Large intestine (tissue), 3 donors: ENCODE data around the gene PKN3. TPM values are rescaled to one million over a fixed set of nuclear protein-coding genes. Genes with fewer than 3 reads are reported as not detected.

Experiments
- DNase-seq, 2 donors: peaks; one replicate each; pipeline versions ENCODE4 v3.0.0 to v3.0.0-alpha.2; 2013
- H3K27ac ChIP-seq: one replicate; pipeline ENCODE4 v1.5.1; 2013; ENCODE audit warnings: low read length
- H3K27me3 ChIP-seq: 2 replicates; pipeline ENCODE4 v1.6.1; 2013; ENCODE audit warnings: low read length; ENCODE audit not compliant: control insufficient read depth, insufficient read depth
- H3K36me3 ChIP-seq: 2 replicates; pipeline ENCODE4 v1.6.1; 2013; ENCODE audit warnings: low read length; ENCODE audit not compliant: control insufficient read depth, insufficient read depth
- H3K4me1 ChIP-seq: one replicate; pipeline ENCODE4 v1.6.1; 2013; ENCODE audit warnings: low read length; ENCODE audit not compliant: control insufficient read depth, insufficient read depth
- H3K4me3 ChIP-seq: one replicate; pipeline ENCODE4 v1.5.1; 2013; ENCODE audit warnings: low read length
- H3K9me3 ChIP-seq: one replicate; pipeline ENCODE4 v1.6.1; 2013; ENCODE audit warnings: mild to moderate bottlenecking, low read depth, low read length, moderate library complexity; ENCODE audit not compliant: control insufficient read depth
- WGBS: methylation state at CpG from one replicate; pipeline ENCODE4 v1.1.5; 2013; ENCODE audit warnings: low lambda C conversion rate; ENCODE audit not compliant: insufficient coverage; 5-methylcytosine and 5-hydroxymethylcytosine counted together
- polyA plus RNA-seq: library from polyadenylated mRNA; unstranded; fragments of 120-200 nt; gene quantifications from one replicate; pipeline ENCODE4 v1.2.1, GENCODE V29; 2013

The PKN3 gene
- polyA plus RNA-seq, 1 donor: 5.5 TPM

DNA sequence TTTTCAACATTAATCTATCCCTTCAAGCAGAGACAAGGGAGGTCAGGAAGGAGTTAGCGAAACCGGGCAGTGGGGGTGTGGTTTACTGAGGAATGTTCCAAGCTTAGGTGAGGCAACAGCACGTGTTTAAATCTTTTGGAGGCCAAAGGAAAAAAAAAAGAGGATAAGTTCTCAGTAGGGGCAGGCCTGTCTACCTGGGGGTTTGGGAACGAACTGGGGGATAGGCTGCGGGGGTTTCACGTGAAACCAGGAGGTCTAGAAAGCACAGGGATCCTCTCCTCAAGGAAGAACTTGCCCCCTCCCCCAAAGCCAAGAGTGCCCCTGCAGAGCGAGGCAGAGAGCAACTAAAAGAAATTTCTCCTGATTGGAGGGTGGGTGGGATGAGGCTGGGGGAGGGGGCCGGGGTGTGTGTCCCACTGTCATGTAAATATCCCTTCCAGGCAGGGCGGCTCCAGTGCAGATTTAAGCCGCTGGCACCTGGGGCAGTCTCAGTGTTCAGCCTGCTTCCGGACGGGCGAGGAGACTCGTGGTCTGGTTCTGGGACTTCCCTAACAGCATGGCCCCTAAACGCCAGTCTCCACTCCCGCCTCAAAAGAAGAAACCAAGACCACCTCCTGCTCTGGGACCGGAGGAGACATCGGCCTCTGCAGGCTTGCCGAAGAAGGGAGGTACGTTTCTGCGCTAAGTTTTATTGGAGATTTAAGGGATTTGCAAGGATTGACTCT is 18.8 kb upstream of the PKN3 start:
- 20% methylated on average over 3 of the region's 21 CpGs for WGBS
- H3K9me3 ChIP-seq: no peaks in the 10 kb centered on the region
- peak overlapping the region; percentile 63 for H3K4me3 ChIP-seq
- peak overlapping the region; percentile 96 for H3K27ac ChIP-seq
- no peaks in the 10 kb centered on the region for H3K36me3 ChIP-seq
- no peaks in the 10 kb centered on the region for H3K27me3 ChIP-seq
- H3K4me1 ChIP-seq: peaks cover 41% of the 10 kb centered on the region
- peak; percentile 61 to 81 for DNase-seq

DNA sequence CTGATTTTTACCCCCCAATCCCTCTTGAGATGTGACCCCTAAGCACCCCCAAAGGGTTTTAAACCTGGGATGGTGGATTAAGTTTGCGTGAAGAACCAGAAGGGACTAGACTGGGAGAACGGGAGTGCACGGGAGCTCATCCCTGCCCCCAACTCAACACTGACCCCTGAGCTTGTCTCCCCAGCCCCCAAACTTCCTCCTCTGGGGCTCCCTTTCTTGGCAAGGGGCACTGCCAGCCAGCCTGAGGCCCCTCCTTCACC is 18.3 kb upstream of the PKN3 start:
- no peaks in the 10 kb centered on the region for H3K27me3 ChIP-seq
- no peak for DNase-seq
- H3K36me3 ChIP-seq: no peaks in the 10 kb centered on the region
- WGBS: no CpG with 5 or more reads among the region's 3 CpGs
- peak overlapping the region; percentile 96 for H3K27ac ChIP-seq
- no peaks in the 10 kb centered on the region for H3K9me3 ChIP-seq
- peaks cover 41% of the 10 kb centered on the region for H3K4me1 ChIP-seq
- peak overlapping the region; percentile 63 for H3K4me3 ChIP-seq

DNA sequence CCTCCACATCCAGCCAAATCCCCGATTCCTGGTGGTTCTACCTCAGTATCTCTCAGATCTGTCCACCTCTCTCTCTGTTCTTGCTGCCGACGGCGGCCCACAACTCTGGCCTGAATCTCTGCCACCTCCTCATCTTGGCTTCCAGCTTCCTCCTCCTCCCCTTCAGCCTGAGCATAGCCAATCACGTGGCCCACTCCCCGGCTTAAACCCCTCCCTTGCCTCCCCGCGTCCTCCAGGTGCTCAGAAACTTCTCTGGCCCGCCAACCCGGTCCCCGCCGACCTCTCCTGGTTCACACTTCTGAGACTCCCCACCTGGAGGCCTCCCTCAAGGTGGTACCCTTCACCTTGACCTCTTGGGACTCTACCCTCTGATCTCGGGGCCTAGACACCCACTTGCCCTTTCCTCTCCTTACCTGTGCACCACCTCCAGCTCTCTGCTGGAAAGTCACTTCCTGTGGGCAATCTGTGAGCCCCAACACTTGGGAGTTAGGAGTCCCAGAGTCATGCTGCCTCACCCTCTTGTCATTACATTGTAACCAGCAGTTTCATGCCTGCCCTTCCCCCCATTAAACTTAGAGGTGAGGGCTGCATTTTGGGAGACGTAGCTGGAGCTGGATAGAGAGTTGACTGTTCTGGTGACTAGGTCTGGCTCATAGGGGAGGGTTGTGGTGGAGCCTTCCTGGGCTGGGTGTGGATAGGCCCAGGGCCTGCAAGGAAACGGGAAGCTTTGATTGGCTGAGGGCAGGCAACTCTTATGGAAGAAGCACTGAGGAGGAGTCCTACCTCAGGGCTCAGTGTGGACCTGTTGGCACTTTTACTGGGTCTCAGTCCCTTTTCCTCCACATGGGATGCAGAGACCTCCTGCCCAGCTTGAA is 17.7 kb upstream of the PKN3 start:
- Histone ChIP-seq H3K4me1 (peaks cover 41% of the 10 kb centered on the region), H3K4me3 (peak overlapping the region; percentile 63), H3K27me3 (no peaks in the 10 kb centered on the region), H3K36me3 (no peaks in the 10 kb centered on the region), H3K9me3 (no peaks in the 10 kb centered on the region), H3K27ac (peak overlapping the region; percentile 96)
- DNase-seq: peak; percentile 83 to 94
- WGBS: 17% methylated on average over 1 of the region's 15 CpGs

DNA sequence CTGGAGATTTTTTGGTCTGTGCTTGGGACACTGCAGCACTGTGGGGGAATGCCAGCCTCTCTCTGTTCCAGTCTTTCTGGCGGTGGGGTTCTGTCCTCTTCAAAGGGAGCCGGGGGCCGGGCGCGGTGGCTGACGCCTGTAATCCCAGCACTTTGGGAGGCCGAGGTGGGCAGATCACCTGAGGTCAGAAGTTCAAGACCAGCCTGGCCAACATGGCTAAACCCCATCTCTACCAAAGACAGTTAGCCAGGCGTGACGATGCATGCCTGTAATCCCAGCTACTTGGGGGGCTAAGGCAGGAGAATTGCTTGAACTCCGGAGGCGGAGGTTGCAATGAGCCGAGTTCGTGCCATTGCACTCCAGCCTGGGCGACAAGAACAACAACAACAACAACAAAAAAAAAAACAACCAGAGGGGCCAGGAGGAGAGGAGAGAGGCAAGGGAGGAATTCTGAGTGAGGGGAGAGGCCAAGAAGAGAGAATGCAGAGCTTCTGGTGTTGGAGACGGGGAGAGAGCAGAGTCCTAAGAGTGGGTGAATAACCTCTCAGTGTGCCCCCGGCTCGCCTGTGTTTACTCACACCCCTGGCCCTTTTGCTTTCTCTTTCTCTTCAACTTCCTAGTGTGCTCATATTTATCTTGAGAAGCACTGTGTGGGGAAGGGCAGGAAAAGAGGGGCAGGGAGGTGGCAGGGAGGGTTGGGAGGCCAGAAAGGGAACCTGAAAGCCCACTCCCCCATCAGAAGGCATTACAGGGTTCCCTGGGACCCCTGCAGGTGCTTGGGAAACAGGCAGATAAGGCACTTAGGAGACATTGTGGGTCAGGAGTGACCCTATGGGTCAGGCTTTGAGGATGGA is 16.4 kb upstream of the PKN3 start:
- Histone ChIP-seq H3K9me3 (no peaks in the 10 kb centered on the region), H3K27ac (peak overlapping the region; percentile 96), H3K27me3 (no peaks in the 10 kb centered on the region), H3K36me3 (no peaks in the 10 kb centered on the region), H3K4me3 (peak overlapping the region; percentile 17), H3K4me1 (peaks cover 41% of the 10 kb centered on the region)
- DNase-seq: peak; percentile 85 to 92
- no CpG with 5 or more reads among the region's 17 CpGs for WGBS

DNA sequence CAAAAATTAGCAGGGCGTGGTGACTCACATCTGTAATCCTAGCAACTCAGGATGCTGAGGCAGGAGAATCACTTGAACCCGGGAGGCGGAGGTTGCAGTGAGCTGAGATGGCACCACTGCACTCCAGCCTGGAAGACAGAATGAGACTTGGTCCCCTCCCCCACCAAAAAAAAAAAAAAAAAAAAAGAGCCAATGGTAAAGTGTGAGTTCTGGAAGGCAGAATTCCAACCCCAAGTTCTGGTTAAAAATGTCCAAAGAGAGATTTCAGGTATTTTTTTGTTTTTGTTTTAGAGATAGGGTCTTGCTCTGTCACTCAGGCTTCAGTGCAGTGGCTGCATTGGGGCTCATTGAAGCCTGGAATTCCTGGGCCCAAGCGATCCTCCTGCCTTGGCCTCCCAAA is 14.8 kb upstream of the PKN3 start:
- H3K36me3 ChIP-seq: peaks cover 12% of the 10 kb centered on the region
- no peak overlapping the region for H3K4me3 ChIP-seq
- H3K9me3 ChIP-seq: no peaks in the 10 kb centered on the region
- WGBS: no CpG with 5 or more reads among the region's 4 CpGs
- H3K27me3 ChIP-seq: no peaks in the 10 kb centered on the region
- H3K4me1 ChIP-seq: peaks cover 41% of the 10 kb centered on the region
- no peak overlapping the region for H3K27ac ChIP-seq
- no peak for DNase-seq

DNA sequence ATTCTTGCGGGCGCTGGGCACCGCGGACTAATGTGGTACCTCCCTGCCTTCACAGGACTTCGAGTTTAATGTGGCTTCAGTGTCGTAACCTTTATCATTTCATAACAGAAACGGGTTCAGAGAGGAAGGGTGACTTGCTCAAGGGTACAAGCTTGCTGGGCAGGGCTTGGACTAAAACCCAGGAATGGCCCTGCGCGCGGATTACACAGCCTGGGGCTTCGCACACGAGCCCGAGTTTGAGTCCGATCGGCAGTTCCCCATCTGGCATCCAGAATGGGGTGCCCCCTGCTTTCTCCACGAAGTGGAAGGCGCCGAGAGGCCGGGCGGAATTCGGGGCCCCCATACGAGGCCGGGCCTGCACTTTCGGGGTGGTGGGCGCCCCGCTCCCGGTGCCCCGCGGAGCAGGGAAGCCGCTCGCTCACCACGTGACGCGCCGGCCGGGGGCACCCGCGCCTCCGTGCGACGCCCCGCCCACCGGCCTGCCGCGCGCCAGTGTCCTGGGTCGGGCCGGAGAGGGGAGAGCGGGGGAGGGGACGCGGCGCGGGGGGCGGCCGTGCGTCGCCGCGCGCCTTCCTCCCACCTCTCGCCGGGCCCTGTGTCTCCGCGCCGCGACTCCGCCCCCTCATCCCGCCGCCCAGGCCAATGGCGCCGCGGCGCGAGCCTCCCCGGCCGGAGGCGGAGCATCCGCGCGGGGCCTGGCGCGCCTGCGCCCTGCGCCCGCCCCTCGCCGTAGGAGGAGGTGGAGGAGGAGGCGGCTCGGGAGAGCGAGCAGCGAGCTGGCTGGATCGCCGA is 13.6 kb upstream of the PKN3 start, which contains the start of gene SET:
Gene SET (plus strand): TSS at position 722 of the 792 bp plus-strand sequence. CDS start 361 bp downstream, outside the sequence.
- Histone ChIP-seq H3K4me3 (peak within 1 kb of the TSS; percentile 74), H3K9me3 (no peaks in the 10 kb centered on the region), H3K4me1 (peaks cover 34% of the 10 kb centered on the region), H3K27me3 (no peaks in the 10 kb centered on the region), H3K27ac (peak within 1 kb of the TSS; percentile 91), H3K36me3 (peaks cover 25% of the 10 kb centered on the region)
- peak; percentile 96 to 98 for DNase-seq
- no CpG with 5 or more reads among the region's 93 CpGs for WGBS

DNA sequence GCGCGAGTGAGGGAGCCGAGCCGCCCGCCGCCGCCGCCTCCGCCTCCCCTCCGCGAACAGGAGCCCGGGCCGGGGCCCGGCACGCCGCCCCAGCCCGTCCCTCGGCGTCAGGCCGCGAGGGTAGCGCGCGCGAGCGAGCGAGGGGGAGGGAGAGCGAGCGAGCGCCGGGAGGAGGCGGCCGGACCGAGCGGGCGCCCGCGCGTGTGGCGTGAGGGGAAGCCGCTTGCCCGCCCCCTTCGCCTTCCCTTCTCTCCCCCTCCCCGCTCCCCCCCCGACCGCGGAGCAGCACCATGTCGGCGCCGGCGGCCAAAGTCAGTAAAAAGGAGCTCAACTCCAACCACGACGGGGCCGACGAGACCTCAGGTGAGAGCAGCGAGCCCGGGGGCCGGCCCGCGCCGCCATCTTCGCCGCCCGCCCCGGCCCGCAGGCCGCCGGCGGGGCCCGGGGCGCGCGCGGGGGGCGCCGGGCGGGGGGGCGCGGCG is 13.0 kb upstream of the PKN3 start:
- H3K27me3 ChIP-seq: no peaks in the 10 kb centered on the region
- H3K36me3 ChIP-seq: peaks cover 31% of the 10 kb centered on the region
- no peak for DNase-seq
- peak overlapping the region; percentile 56 for H3K4me3 ChIP-seq
- peaks cover 34% of the 10 kb centered on the region for H3K4me1 ChIP-seq
- H3K9me3 ChIP-seq: no peaks in the 10 kb centered on the region
- WGBS: no CpG with 5 or more reads among the region's 80 CpGs
- peak overlapping the region; percentile 68 for H3K27ac ChIP-seq

DNA sequence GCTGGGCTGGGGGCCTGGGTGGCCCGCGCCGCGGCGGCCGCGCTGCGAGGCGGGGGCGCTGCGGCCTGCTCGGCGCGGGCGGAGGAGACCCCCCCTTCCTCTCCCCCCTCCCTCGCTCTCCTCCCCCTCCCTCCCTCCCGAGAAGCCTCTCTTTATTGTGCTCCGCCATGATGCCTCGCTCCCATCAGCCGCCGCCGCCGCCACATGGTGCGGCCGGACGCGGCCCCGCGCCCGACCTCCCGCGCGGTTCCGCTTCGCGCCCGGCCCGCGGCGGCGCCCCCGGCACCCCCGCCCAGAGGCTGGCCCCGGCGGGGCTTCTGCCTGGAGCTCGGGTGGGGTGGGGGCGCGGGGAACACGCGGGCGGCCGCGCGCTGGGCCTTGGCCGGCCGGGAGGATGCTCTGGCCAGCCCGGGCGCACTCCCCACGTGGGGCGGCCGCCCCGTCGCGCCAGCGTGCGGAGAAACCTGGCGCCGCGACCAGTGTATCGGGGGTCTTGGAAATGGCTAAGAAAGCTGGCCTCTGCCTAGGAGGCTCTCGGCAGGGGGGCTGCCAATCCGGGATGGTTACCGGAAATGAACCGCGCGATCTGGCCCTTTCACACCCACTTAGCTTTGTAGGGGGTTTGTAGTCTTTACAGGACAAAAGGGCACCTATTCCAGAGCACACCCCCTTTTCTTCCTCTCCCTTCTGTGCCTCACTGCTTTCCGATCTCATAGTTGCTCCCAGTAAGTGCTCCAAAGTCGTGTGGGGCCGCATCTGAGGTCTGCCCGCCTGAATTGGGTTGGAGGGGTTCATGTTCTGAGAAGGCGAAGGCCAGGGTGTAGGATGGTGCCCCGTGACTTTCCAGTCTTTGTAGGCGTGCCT is 12.3 kb upstream of the PKN3 start:
- WGBS: no CpG with 5 or more reads among the region's 83 CpGs
- Histone ChIP-seq H3K27ac (peak overlapping the region; percentile 64), H3K4me1 (peaks cover 27% of the 10 kb centered on the region), H3K9me3 (no peaks in the 10 kb centered on the region), H3K27me3 (no peaks in the 10 kb centered on the region), H3K4me3 (peak overlapping the region; percentile 74), H3K36me3 (peaks cover 34% of the 10 kb centered on the region)
- peak; percentile 23 to 56 for DNase-seq

DNA sequence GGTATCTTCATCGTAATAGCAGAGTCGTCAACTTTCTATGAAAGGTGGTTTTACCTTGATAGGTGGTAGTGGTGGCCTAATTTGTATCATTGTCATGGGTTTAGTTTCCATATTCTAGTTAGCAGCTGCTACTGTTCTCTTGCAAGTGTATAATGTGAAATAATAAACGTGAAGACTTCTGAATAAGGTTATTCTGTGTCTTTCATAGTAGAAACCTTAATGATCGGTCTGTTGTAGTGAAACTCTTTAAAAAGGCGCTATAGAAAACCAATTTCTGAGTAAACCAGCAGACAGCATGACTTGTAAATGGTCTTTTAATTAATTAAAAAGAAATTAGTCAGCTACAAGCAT is 11.6 kb upstream of the PKN3 start:
- peak overlapping the region; percentile 64 for H3K27ac ChIP-seq

More for the DNA sequence above, 11.6 kb upstream of the PKN3 start:
- Histone ChIP-seq H3K4me1 (peaks cover 21% of the 10 kb centered on the region), H3K36me3 (peaks cover 37% of the 10 kb centered on the region), H3K27me3 (no peaks in the 10 kb centered on the region), H3K4me3 (peak overlapping the region; percentile 74), H3K9me3 (no peaks in the 10 kb centered on the region)
- WGBS: no CpG with 5 or more reads among the region's 5 CpGs
- no peak for DNase-seq
